Measurements from ENCODE around the gene CCNQ.

Gene CCNQ

GRCh38 chrX:153568451-153569011 lies 30.4 kb downstream of the CCNQ start:
- no peak for DNase-seq

- no peak for DNase-seq
Measured at GRCh38 chrX:153565996-153566580, 32.9 kb downstream of the CCNQ start.

GRCh38 chrX:153564047-153564606 lies 34.8 kb downstream of the CCNQ start:
- DNase-seq, result peak; percentile 53

DNA sequence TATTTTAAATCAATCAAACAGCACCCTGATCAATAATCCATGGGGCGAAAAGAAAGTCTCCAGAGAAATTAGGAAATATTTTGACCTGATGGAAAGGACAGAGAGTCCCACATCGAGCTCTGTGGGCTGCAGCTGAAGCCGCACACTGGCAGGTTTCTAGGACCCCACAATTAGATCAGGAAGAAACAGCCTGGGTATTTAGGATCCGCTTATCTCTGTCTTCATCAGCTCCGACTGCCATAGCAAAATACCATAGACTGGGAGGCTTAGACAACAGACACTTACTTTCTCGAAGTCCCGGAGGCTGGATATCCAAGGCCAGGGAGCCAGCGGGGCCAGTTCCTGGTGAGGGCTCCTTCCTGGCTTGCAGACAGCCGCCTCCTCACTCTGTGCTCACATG lies 36.4 kb downstream of the CCNQ start:
- DNase-seq, result no peak

DNA sequence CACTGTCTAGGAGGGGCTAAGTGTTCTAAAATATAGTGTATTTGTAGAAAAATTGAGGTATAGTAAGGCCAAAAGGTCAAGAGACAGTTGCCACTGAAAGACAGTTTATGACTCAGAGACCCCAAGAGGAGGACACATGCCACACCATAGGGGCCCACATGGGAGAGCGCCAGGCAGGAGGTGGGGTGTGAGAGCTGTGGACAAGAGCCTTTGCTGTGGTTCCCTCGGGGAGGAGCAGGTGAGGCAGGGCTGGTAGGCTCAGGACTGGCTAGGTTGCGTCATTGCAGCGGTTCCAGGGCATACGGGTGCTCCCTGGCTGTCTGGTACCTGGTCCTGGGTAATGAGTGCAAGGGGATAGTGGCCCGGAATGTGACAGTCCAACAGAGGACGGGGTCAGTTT lies 37.6 kb downstream of the CCNQ start:
- no peak for DNase-seq

- no peak for DNase-seq
Measured at GRCh38 chrX:153560466-153560865, 38.5 kb downstream of the CCNQ start.

GRCh38 chrX:153560000-153560399 lies 38.9 kb downstream of the CCNQ start:
- no peak for DNase-seq

DNA sequence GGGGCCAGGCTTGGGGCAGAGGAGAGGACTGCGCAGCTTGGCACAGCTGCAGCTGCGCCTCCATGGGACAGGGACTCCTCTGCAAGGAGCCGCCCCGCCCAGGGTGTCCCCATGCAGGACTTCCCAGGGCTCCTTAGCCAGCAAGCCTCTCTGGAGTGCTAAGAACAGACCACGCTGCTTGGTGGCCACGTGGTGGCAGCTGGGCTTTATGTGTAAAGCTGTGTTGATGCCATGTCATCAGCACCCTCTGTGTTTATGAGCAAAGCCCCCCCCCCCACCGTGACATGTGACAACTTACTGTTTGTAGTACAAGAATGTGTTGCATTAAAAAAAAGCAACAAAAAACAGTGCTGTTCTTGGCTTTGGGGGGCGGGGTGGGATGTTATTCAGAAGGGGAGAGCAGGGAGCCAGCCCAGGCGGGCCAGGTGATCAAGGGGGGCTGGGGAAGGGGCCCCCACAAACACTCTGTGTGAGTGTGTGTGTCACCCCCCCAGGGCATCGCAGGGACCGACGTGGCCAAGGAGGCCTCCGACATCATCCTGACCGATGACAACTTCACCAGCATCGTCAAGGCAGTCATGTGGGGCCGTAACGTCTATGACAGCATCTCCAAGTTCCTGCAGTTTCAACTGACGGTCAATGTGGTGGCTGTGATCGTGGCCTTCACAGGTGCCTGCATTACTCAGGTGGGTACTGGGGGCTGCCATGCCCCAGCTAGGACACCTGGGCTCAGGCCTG lies 41.2 kb downstream of the CCNQ start:
- no peak for DNase-seq

DNA sequence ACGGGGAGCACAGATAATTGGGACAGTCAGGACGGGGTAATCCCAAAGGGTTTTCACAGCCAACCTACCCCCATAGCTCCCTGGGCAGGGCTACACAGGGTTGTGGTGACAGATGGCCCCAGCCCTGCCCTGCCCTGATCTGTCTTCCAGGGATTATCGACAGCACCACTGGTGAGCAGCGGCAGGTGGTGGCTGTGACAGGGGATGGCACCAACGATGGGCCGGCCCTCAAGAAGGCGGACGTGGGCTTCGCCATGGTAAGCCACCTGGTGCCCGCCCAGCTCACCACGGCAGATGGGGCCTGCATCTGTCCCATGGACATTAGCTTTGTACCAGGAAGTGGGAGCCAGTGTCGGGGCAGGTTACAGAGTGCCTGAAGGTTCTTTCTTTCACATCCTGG lies 42.2 kb downstream of the CCNQ start:
- no peak for DNase-seq

- peak; percentile 3 for DNase-seq
Measured at GRCh38 chrX:153554519-153555167, 44.3 kb downstream of the CCNQ start.

GRCh38 chrX:153551135-153551534 lies 47.8 kb downstream of the CCNQ start:
- DNase-seq, result no peak

GRCh38 chrX:153549807-153550206 lies 49.1 kb downstream of the CCNQ start:
- DNase-seq, result no peak

GRCh38 chrX:153549231-153549630 lies 49.7 kb downstream of the CCNQ start:
- DNase-seq, result no peak

- no peak for DNase-seq
Measured at GRCh38 chrX:153547195-153547594, 51.7 kb downstream of the CCNQ start.

- DNase-seq, result no peak
Measured at GRCh38 chrX:153546386-153546785, 52.6 kb downstream of the CCNQ start.

DNA sequence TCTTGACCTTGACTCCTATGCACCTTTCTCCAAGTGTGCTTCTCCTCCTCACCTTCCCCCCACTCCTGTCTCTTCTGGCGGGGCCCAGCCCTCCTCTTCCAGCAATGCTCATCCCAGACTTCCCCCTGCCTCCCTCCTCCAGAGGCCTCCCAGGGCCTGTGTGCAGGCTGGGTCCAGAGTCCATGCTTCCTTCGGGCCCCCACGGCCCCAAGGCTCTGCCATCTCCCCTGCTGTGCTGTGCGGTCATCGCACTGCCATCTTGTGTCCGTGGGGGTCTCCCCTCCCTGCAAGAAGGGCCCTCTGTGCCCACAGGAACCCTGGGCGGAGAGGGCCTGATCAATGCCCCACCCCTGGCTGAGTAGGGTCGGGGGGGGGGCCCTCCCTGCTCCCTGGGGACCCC lies 54.2 kb downstream of the CCNQ start:
- no peak for DNase-seq

DNA sequence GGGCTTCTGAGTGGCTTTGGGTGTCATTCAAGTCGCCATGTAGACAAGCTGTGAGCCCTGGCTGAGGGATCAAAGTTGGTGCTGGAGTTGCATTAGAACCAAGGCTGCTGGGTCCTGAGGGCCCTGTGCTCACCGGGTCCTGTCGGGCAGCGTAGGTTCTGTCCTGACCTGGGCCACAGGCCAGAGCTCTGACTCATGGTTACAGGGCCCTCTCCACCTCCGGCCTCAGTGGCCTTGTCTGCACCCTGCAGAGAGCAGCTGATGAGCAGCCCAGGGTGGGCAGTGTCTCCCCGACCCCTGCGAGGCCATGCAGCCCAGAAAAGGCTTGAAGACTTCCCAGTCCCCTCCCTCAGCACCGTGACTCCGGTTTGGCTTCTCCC lies 59.0 kb downstream of the CCNQ start:
- DNase-seq, result no peak

DNA sequence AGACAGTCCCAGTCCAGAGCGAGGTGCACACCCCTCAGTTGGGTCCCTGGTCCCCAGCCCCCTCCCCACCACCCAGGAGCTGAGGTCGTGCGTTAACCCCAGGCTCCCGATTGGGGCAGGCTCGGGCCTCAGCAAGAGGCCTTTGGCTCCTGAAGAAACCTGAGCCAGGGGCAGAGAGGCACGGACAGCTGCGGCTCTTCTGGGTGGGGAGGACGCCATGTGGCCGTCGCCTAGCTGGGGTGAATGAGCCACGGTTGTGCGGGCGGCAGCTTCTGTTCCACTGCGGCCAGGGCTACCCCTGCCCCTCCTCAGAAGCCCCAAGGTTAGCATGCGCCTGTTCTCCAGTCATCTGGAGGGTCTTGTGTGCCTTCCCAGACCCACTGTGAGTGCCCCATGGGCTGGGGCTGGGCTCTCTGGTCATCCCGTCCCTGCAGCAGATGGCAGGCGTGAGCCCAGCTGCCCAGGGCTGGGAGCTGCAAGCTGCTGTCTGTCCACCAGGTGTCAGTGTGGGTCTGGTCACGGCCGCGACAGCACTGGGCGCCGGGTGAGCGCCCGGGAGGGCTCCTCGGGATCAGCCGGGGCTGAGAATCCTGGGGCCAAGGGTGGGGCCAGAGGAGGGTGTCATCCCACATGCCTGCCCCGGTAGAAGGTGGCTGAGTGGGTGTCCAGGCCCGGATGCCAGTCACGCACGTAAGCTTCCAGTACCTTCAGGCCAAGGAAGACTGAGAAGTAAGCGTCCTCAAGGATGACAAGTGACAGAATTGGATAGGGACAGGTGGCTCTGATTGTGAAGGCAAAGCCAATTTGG lies 59.6 kb downstream of the CCNQ start:
- peak; percentile 18 for DNase-seq

DNA sequence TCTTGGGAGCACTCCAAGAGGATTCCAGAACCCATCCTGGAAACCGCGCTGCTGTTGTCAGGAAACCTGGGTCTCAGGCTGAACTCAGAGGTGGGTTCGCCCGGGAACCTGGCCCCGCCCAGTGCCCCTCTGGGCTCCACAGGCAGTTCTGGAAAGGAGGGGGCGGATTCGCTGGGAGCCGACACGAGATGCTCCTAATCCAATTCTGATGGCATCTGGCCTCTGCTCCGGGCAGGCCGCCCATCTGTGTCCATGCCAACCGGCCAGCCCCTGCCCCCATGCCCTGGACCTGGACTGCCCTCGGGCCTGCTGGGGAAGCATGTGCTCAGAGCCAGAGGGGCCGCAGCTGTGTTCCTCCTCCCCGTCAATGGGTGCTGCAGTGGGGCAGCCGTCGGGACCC lies 60.5 kb downstream of the CCNQ start:
- no peak for DNase-seq
